Measurements from ENCODE around the gene RASSF5.

The RASSF5 gene

DNA sequence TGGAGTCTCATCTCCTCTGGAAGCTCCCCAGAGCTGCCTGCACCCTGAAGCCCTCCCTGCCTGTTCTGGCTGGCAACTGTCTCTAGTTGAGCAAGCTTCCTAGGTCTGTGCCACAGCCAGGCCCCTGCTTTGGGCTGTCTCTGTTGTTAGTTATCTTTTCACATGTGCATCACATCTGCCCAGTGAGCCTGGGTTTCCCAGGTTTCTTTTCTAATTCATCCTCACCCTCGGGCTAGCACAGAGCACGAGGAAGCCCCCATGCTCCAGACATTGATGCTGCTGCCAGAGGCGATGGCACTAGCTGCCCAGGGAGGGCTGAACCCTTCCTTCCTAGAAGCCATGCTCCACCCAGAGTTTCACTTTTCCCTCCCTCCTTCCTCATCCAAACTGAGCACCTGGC lies 27.2 kb downstream of the RASSF5 start:
- no peak for DNase-seq (ENCODE audit: low read depth)
- TF ChIP-seq, protein P1, sequence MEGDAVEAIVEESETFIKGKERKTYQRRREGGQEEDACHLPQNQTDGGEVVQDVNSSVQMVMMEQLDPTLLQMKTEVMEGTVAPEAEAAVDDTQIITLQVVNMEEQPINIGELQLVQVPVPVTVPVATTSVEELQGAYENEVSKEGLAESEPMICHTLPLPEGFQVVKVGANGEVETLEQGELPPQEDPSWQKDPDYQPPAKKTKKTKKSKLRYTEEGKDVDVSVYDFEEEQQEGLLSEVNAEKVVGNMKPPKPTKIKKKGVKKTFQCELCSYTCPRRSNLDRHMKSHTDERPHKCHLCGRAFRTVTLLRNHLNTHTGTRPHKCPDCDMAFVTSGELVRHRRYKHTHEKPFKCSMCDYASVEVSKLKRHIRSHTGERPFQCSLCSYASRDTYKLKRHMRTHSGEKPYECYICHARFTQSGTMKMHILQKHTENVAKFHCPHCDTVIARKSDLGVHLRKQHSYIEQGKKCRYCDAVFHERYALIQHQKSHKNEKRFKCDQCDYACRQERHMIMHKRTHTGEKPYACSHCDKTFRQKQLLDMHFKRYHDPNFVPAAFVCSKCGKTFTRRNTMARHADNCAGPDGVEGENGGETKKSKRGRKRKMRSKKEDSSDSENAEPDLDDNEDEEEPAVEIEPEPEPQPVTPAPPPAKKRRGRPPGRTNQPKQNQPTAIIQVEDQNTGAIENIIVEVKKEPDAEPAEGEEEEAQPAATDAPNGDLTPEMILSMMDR (IDR thresholded peaks at IDR 0.05; ENCODE audit: insufficient read depth, low read depth, low read length, missing control alignments): no peak
- no peak overlapping the region for H3K4me3 ChIP-seq (ENCODE audit: low read length)

DNA sequence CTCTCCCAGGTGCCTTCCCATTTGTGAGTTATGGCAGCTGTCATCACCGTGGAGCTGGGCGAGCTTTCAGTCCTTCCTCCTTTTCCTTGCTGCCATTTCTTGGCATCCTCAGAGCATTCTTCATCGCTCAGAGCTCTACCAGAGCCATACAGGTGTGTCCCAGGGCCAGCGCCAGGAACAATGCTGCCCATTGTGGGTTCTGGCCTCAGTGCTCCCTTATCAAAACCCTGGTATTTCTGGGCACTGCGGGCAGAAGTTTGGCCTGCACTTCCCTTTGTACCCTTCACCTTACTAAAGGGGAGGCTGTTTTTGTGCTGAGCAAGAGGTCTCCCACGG lies 28.5 kb downstream of the RASSF5 start:
- TF ChIP-seq, protein P1 (IDR thresholded peaks at IDR 0.05; ENCODE audit: insufficient read depth, low read depth, low read length, missing control alignments): no peak
- H3K4me3 ChIP-seq (ENCODE audit: low read length): no peak overlapping the region
- DNase-seq (ENCODE audit: low read depth): no peak

DNA sequence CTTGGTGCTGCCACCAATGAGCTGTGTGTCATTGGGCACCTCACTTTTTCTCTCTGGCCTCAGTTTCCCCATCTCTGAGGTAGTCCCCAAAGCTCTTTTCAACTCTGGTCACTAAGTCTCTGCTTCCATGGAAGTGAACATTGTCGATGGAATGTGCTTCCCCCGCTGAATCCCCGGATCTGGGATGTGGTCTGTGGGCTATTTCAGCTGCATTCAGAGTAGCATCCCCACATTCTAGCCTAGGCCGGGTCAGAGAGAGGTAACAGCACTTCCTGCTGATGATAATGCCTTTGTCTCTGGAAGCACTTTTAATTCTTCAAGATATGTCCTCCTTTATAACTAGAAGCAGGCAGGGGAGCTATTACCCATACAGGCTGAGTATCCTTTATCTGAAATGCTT lies 29.8 kb downstream of the RASSF5 start:
- TF ChIP-seq, protein P1 (IDR thresholded peaks at IDR 0.05; ENCODE audit: insufficient read depth, low read depth, low read length, missing control alignments): no peak
- no peak for DNase-seq (ENCODE audit: low read depth)
- H3K4me3 ChIP-seq (ENCODE audit: low read length): no peak overlapping the region

DNA sequence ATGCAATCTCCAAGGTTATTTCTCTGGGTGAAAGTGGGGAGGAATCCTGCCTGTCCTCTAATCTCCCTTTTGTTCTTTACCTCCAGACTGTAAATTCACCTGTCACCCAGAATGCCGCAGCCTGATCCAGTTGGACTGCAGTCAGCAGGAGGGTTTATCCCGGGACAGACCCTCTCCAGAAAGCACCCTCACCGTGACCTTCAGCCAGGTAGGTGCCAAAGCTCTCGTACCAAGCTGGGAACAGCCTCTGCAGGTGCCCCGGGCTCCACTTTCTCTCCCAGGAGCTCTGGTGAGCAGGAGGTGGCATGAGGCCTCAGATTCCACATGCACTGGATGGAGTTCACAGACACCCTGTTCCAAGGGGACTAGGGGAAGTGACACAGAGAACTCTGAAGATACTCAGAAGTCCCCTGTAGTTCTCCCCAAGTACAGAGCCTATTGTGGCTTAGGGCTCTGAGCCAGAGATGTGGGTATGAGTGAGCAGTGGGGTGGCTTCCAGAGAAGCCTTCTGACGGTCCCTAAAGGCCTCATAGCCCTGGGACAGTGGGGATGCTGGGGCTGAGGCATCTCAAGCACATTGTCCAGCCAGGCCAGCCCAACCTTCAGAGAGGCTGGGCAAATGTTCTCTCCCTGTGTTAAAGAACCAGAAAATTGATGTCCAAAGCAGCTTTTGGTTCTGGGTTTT lies 30.9 kb downstream of the RASSF5 start:
- DNase-seq (ENCODE audit: low read depth): no peak
- TF ChIP-seq, protein P1 (IDR thresholded peaks at IDR 0.05; ENCODE audit: insufficient read depth, low read depth, low read length, missing control alignments): no peak
- no peak overlapping the region for H3K4me3 ChIP-seq (ENCODE audit: low read length)

DNA sequence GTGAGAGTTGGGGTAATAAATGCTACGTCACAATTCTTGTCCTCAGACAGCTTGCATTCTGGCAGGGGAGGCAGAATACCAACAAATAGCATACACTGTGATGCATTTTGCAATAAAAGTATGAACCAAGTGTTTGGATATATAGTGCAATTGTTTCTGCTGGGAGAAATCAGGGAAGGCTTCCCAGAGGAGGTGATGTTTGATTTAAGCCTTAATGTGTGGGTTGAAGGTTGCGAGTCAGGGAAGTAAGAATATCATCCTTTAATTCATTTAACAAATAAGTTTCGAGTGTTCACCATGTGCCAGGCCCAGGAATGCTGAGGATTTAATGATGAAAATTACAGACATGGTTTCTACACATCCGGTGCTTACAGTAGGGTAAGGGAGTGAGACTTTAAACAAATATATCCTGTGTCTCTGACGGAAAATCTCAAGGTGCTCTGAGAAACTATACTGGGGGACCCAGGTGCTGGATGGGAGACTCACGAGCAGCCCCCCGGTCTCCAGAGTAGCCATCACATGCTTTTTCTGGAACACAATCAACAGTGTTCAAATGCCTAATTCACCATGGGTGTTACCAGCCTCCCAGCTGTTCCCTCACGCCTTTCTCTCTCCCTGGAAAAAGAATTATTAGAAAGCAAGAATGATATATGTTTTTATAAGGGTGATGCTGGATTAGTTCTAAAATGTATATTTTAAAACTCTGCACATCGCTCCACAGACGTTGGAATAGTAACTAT lies 31.7 kb downstream of the RASSF5 start:
- no peak overlapping the region for H3K4me3 ChIP-seq (ENCODE audit: low read length)

DNA sequence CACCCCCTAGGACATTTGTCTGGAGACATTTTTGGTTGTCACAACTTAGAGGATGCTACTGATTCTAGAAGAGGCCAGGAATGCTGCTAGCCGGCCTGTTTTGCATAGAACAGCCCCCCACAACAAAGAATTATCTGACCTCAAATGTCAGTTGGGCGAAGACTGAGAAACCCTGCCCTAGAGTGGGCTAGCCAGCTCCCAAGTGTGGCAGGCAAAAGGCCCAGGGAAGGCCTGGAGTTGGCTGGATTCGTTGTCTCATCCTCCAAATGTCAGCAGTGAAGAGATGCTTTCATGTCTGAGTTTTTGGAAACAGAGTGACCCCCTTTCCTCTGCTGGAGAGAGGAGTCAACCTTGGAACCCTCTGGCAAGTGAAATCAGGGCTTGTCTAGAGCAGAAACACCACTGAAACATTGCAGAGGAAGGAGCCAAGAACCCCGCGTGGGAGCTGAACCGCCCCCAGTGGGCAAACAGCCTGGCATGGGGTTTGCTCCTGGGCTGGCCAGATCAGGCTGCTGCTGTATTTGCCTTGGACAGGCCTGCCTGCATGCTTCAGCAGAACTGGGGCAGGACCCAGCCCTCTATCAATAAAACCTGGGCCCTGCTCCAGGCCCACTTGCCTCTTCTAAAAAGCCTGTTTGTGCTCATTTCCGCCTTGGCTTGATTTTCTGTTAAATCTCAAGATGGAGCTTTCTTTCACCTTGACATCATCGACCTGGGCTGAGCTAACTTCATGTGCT lies 32.9 kb downstream of the RASSF5 start:
- no peak for DNase-seq (ENCODE audit: low read depth)
- no peak overlapping the region for H3K4me3 ChIP-seq (ENCODE audit: low read length)
- TF ChIP-seq, protein P1 (IDR thresholded peaks at IDR 0.05; ENCODE audit: insufficient read depth, low read depth, low read length, missing control alignments): no peak

More for the DNA sequence above, 31.7 kb downstream of the RASSF5 start:
- TF ChIP-seq, protein P1 (IDR thresholded peaks at IDR 0.05; ENCODE audit: insufficient read depth, low read depth, low read length, missing control alignments): no peak
- no peak for DNase-seq (ENCODE audit: low read depth)

Measured in epithelial cell of esophagus (primary cell).